H1 (cell line): ENCODE results near the gene CD151. TPM values are rescaled to one million over a fixed set of nuclear protein-coding genes. Genes with fewer than 3 reads are reported as not detected.

Experiments
- CTCF ChIA-PET: fragments of 300-600 bp; sonication (Branson Sonifier 250); formaldehyde crosslinking; loops from one replicate; lab custom pipeline; 2021; ENCODE audit not compliant: partially characterized antibody; lab: Charles Lee
- POLR2A ChIA-PET: fragments of 300-600 bp; sonication (Branson Sonifier 250); formaldehyde crosslinking; loops from one replicate; lab custom pipeline; 2021; ENCODE audit warnings: inconsistent platforms; ENCODE audit not compliant: partially characterized antibody; lab: Charles Lee
- DNase-seq, 2 experiments: peaks; one replicate each; pipeline versions ENCODE4 v3.0.0 to v3.0.0-alpha.2; 2010 to 2022; ENCODE audit warnings: low spot score in 2 of 2, low read depth in 1 of 2, mixed read lengths in 1 of 2
- FAIRE-seq: peaks from 2 replicates; lab custom pipeline; 2011; peaks lifted over from hg19 to GRCh38; lab: Jason Lieb, UNC
- H2AFZ ChIP-seq: 2 replicates; pipeline ENCODE4 v1.8.1; 2012; ENCODE audit warnings: low read length, inconsistent platforms
- H2AK5ac ChIP-seq: 2 replicates; pipeline ENCODE4 v1.6.1; 2013; ENCODE audit warnings: low read depth, low read length
- H2BK120ac ChIP-seq: replicated peaks from 2 replicates; pipeline ENCODE3; 2013; ENCODE audit warnings: low read depth, low read length, inconsistent platforms
- H2BK12ac ChIP-seq: 2 replicates; pipeline ENCODE4 v1.6.1; 2013; ENCODE audit warnings: low read depth, low read length
- H2BK15ac ChIP-seq: 2 replicates; pipeline ENCODE4 v1.6.1; 2013; ENCODE audit warnings: low read length
- H2BK20ac ChIP-seq: 2 replicates; pipeline ENCODE4 v1.6.1; 2013; ENCODE audit warnings: low read length
- H2BK5ac ChIP-seq: 2 replicates; pipeline ENCODE4 v1.6.1; 2013; ENCODE audit warnings: low read depth, low read length
- H3K14ac ChIP-seq: 2 replicates; pipeline ENCODE4 v1.6.1; 2013; ENCODE audit warnings: inconsistent platforms; ENCODE audit not compliant: insufficient read length
- H3K18ac ChIP-seq: 2 replicates; pipeline ENCODE4 v1.6.1; 2013; ENCODE audit warnings: low read length; ENCODE audit errors: extremely low read depth
- H3K23ac ChIP-seq: 2 replicates; pipeline ENCODE4 v1.6.1; 2013; ENCODE audit warnings: inconsistent platforms; ENCODE audit not compliant: insufficient read length
- H3K23me2 ChIP-seq: 2 replicates; pipeline ENCODE4 v1.6.1; 2013; ENCODE audit warnings: low read depth, low read length
- H3K27ac ChIP-seq: 2 replicates; pipeline ENCODE4 v1.6.1; 2011; ENCODE audit warnings: low read depth, low read length, inconsistent platforms
- H3K27me3 ChIP-seq, 4 experiments: replicated peaks in 1 of 4; 1 replicate in 1 of 4; 2 replicates in 3 of 4; pipeline versions ENCODE4 v1.6.1 to v1.8.1; 2011 to 2013; ENCODE audit warnings: low read length in 3 of 4, mild to moderate bottlenecking in 3 of 4, inconsistent platforms in 2 of 4, mixed read lengths in 2 of 4, moderate library complexity in 1 of 4; ENCODE audit not compliant: control insufficient read depth in 3 of 4, insufficient read depth in 3 of 4; ENCODE audit errors: extremely low read depth in 1 of 4
- H3K36me3 ChIP-seq, 4 experiments: 2 replicates each; pipeline versions ENCODE4 v1.6.1 to v1.8.1; 2011 to 2013; ENCODE audit warnings: mild to moderate bottlenecking in 4 of 4, low read length in 3 of 4, moderate library complexity in 2 of 4, control low read depth in 1 of 4, inconsistent platforms in 1 of 4; ENCODE audit not compliant: insufficient read depth in 4 of 4, control insufficient read depth in 2 of 4
- H3K4ac ChIP-seq: replicated peaks from 2 replicates; pipeline ENCODE3; 2013; ENCODE audit warnings: low read length, low read depth, mixed read lengths, inconsistent platforms; ENCODE audit not compliant: insufficient read length
- H3K4me1 ChIP-seq, 4 experiments: replicated peaks in 1 of 4; 1 replicate in 1 of 4; 2 replicates in 3 of 4; pipeline versions ENCODE4 v1.6.1 to v1.8.1; 2011 to 2013; ENCODE audit warnings: low read length in 3 of 4, inconsistent platforms in 2 of 4, mixed read lengths in 1 of 4; ENCODE audit not compliant: insufficient read depth in 4 of 4, control insufficient read depth in 3 of 4
- H3K4me2 ChIP-seq, 2 experiments: 2 replicates each; pipeline versions ENCODE4 v1.6.1 to v1.8.1; 2011 to 2013; ENCODE audit warnings: low read depth in 2 of 2, low read length in 2 of 2, control low read depth in 1 of 2, inconsistent platforms in 1 of 2, mild to moderate bottlenecking in 1 of 2; ENCODE audit not compliant: insufficient read depth in 1 of 2
- H3K4me3 ChIP-seq, 4 experiments: fragments of 200-600, 300-600 bp in 1 of 4; sonication (generic), shearing (Covaris generic), sonication (Bioruptor Twin) in 1 of 4; 2 replicates each; pipeline versions ENCODE4 v1.5.1 to v1.8.1; 2011 to 2016; ENCODE audit warnings: low read length in 4 of 4, low read depth in 3 of 4, control low read depth in 2 of 4, inconsistent platforms in 2 of 4, mild to moderate bottlenecking in 2 of 4, mixed read lengths in 1 of 4, moderate library complexity in 1 of 4; ENCODE audit not compliant: insufficient read depth in 2 of 4; ENCODE audit errors: extremely low read depth in 1 of 4
- H3K56ac ChIP-seq: replicated peaks from 2 replicates; pipeline ENCODE3; 2013; ENCODE audit warnings: low read depth, mild to moderate bottlenecking, mixed read lengths, low read length, inconsistent platforms; ENCODE audit not compliant: insufficient read length
- H3K79me1 ChIP-seq: 2 replicates; pipeline ENCODE4 v1.6.1; 2013; ENCODE audit warnings: low read depth, low read length, control low read depth
- H3K79me2 ChIP-seq, 2 experiments: 2 replicates each; pipeline versions ENCODE4 v1.6.1 to v1.8.1; 2012 to 2013; ENCODE audit warnings: low read length in 2 of 2, mild to moderate bottlenecking in 2 of 2, inconsistent platforms in 1 of 2; ENCODE audit not compliant: insufficient read depth in 2 of 2, control insufficient read depth in 1 of 2
- H3K9ac ChIP-seq, 4 experiments: replicated peaks in 1 of 4; 1 replicate in 1 of 4; 2 replicates in 3 of 4; pipeline versions ENCODE4 v1.6.1 to v1.8.1; 2011 to 2013; ENCODE audit warnings: low read depth in 3 of 4, low read length in 3 of 4, control low read depth in 2 of 4, mild to moderate bottlenecking in 2 of 4, moderate library complexity in 2 of 4, inconsistent platforms in 1 of 4; ENCODE audit errors: extremely low read depth in 1 of 4
- H3K9me3 ChIP-seq, 2 experiments: 2 replicates each; pipeline versions ENCODE4 v1.6.1 to v1.8.1; 2012 to 2013; ENCODE audit warnings: mild to moderate bottlenecking in 2 of 2, moderate library complexity in 2 of 2, control low read depth in 1 of 2, inconsistent platforms in 1 of 2, low read depth in 1 of 2, low read length in 1 of 2, mixed read lengths in 1 of 2; ENCODE audit not compliant: insufficient read depth in 2 of 2
- H4K20me1 ChIP-seq, 2 experiments: replicated peaks in 1 of 2; 2 replicates each; pipeline versions ENCODE3 to v1.8.1; 2011 to 2013; ENCODE audit warnings: inconsistent platforms in 2 of 2, low read length in 2 of 2, mild to moderate bottlenecking in 1 of 2; ENCODE audit not compliant: insufficient read depth in 2 of 2, control insufficient read depth in 1 of 2
- H4K5ac ChIP-seq: 2 replicates; pipeline ENCODE4 v1.6.1; 2013; ENCODE audit warnings: low read length, low read depth, mixed read lengths, inconsistent platforms; ENCODE audit not compliant: insufficient read length
- H4K8ac ChIP-seq: 2 replicates; pipeline ENCODE4 v1.8.0; 2013; ENCODE audit warnings: mild to moderate bottlenecking, moderate library complexity, low read length, inconsistent platforms; ENCODE audit not compliant: insufficient read depth; ENCODE audit errors: extremely low read depth
- H4K91ac ChIP-seq: replicated peaks from 2 replicates; pipeline ENCODE3; 2013; ENCODE audit warnings: low read length, mixed read lengths, inconsistent platforms; ENCODE audit not compliant: insufficient read length
- ASH2L ChIP-seq: fragments of 200-600, 300-600 bp; sonication (generic); IDR thresholded peaks from one replicate; pipeline ENCODE4 v1.7.1; 2017; ENCODE audit warnings: low read length
- CHD2 ChIP-seq: IDR thresholded peaks from 2 replicates; pipeline ENCODE4 v1.6.1; 2012; ENCODE audit warnings: low read length, improper control_type of control experiment
- GTF2F1 ChIP-seq: IDR thresholded peaks from 2 replicates; pipeline ENCODE4 v1.6.1; 2012; ENCODE audit warnings: low read depth, low read length, improper control_type of control experiment, borderline replicate concordance
- WGBS, 2 experiments: shearing (Covaris generic) in 1 of 2; methylation state at CpG; one replicate each; pipeline versions ENCODE4 v1.1.6 to v1.1.7; 2013 to 2015; ENCODE audit warnings: low lambda C conversion rate in 2 of 2, mixed read lengths in 2 of 2, inconsistent platforms in 1 of 2, low coverage in 1 of 2, missing lambda C conversion rate in 1 of 2; ENCODE audit not compliant: insufficient replicate concordance in 2 of 2, insufficient coverage in 1 of 2, insufficient read length in 1 of 2; ENCODE audit errors: extremely low coverage in 1 of 2, missing lambda C conversion rate in 1 of 2; 5-methylcytosine and 5-hydroxymethylcytosine counted together
- polyA plus RNA-seq, 7 experiments: library from polyadenylated mRNA; depleted of rRNA in 3 of 7; stranded (reverse) in 5 of 7; unstranded in 2 of 7; fragments of >200 nt in 5 of 7; fragments of 200-250 nt in 2 of 7; gene quantifications; 1 replicate in 5 of 7; 2 replicates in 1 of 7; 4 replicates in 1 of 7; pipeline versions ENCODE4 v1.2.1 to v1.2.3, GENCODE V29; 2011 to 2013; ENCODE audit warnings: missing spikeins in 2 of 7, mixed read lengths in 2 of 7
- total RNA-seq: library from RNA; stranded (reverse); fragmentation: NEBNext Ultra II Directional; extraction: Animal tissue kit (Norgen Biotek cat#: 25700); gene quantifications from 2 replicates; pipeline ENCODE4 v1.2.1, GENCODE V29; 2021

Gene CD151
- total and polyA plus RNA-seq, 2 of the 8 experiments (the other 6 are each of a cell fraction or from before 2014, with no cell fraction given): 101 to 212 TPM

DNA sequence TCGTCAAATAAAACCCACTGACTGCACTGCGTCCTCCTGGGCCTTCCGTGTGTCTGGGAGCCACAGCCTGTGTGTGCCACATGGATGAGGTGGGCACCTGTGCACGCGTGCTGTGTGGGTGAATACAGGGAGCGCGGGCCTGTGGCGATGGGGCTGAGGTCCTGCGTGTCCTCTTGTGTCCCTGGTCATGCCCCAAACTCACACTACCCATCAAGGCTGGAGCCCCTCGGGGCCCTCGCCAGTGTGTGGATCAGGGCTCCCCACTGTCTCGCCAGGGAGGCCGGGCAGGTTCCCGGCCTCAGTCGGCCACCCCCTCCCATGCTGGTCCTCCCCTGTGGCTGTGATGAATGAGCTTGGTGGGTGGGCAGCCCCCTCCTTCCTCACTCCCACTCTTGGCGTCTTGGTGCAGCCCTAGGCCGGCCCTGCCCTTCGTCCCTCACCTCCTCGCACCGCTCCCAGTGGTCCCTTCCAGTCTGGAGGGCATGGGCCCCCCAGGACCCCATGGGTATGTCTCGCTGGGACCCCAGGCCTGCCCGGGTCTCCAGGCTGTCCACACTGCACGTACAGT, 707 bp upstream of the CD151 start:
- Histone ChIP-seq H3K36me3 (peaks cover 0 to 4% (median under 1%) of the 10 kb centered on the region in 4 experiments; a peak in 3 of 8 replicates), H3K4me3 (peak overlapping the region; percentile 33 to 76 (median 48)), H3K27ac (no peak overlapping the region), H2BK5ac (peak overlapping the region; percentile 26; the same call in 1 of the 2 replicates), H3K4me2 (peak overlapping the region; percentile 74 to 84), H2BK120ac (no peak overlapping the region), H3K79me1 (no peaks in the 10 kb centered on the region; the same call in 1 of the 2 replicates), H3K9me3 (no peaks in the 10 kb centered on the region), H2BK15ac (peak overlapping the region; percentile 23; the same call in 1 of the 2 replicates), H3K4me1 (peaks cover 0 to 54% (median 46%) of the 10 kb centered on the region in 4 experiments; a peak in 6 of 7 replicates), H4K8ac (peak overlapping the region; percentile 81), H3K14ac (no peak overlapping the region), H2AFZ (no peak overlapping the region), H4K5ac (peak overlapping the region; percentile 84), H2BK20ac (0 out of 2 replicates have a peak overlapping the region, but pooled peaks have one; percentile 72), H3K27me3 (peaks cover 6 to 41% (median 31%) of the 10 kb centered on the region in 4 experiments), H2AK5ac (0 out of 2 replicates have a peak overlapping the region, but pooled peaks have one; percentile 19), H3K23ac (no peak overlapping the region), H3K23me2 (peaks cover 34% of the 10 kb centered on the region), H3K9ac (peak overlapping the region in 1 of 4 experiments; percentile 29; a peak in 2 of 7 replicates), H3K4ac (peak overlapping the region; percentile 78), H4K91ac (peak overlapping the region; percentile 87), H3K56ac (peak overlapping the region; percentile 59), H3K79me2 (no peaks in the 10 kb centered on the region; a peak in 1 of 4 replicates), H4K20me1 (peaks cover 2 to 15% of the 10 kb centered on the region in 2 experiments), H2BK12ac (peak overlapping the region; percentile 10; the same call in 1 of the 2 replicates), H3K18ac (peak overlapping the region; percentile 97)
- DNase-seq: no peak
- TF ChIP-seq GTF2F1: no peak
- TF ChIP-seq CHD2: no peak
- peak; percentile 19 for TF ChIP-seq ASH2L
- CTCF ChIA-PET: interaction anchor here (0.6 to 2.8 kb wide), 9 partner anchors 9 to 91 kb away, joined by 3 to 10 read pairs (median 4); partner anchors contain the start of genes PNPLA2, POLR2L and TSPAN4
- POLR2A ChIA-PET: interaction anchor here (1.0 to 53.0 kb wide), 6 partner anchors 2 to 88 kb away, joined by 3 to 1917 read pairs (median 120); partner anchors contain the start of genes CD151, CEND1, CRACR2B and PIDD1
- 67% methylated on average over 21 of the region's 23 CpGs; no CpG with 5 or more reads in 1 of the 2 experiments for WGBS, 2 experiments
- FAIRE-seq: no peak
